ENCODE measurements around the gene HUNK.
A peak's percentile ranks its signal among the peaks of the same experiment; 100 is the strongest.

The HUNK gene

DNA sequence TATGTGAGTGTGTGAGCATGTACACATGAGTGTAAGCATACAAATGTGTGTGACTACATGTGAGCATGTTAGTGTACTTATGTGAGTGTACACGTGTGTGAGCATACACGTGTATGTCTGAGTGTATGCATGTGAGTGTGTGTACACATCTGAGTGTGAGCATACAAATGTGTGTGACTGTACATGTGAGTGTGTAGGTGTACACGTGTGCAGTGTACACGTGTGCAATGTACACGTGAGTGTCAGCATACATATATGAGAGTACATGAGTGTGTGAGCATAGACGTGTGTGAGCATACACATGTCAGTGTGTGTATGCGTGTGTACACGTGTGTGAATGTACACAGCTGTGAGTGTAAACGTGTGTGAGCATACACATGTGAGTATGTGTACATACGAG is 170.6 kb downstream of the HUNK start:
- Histone ChIP-seq H3K27me3 (ENCODE audit: insufficient read depth, low read length) (no peaks in the 10 kb centered on the region), H3K79me2 (ENCODE audit: control insufficient read depth, insufficient read depth, low read length, poor library complexity) (no peaks in the 10 kb centered on the region), H2BK5ac (ENCODE audit: low read depth, low read length, poor library complexity) (no peak overlapping the region), H2AK5ac (ENCODE audit: low read length) (no peak overlapping the region), H3K79me1 (ENCODE audit: low read length) (no peaks in the 10 kb centered on the region), H3K9ac (ENCODE audit: low read length) (no peak overlapping the region), H3K23ac (ENCODE audit: low read length) (no peak overlapping the region), H3K4me3 (ENCODE audit: low read depth, low read length) (peak overlapping the region; percentile 15), H3K4ac (ENCODE audit: low read depth, low read length) (no peak overlapping the region), H2AFZ (ENCODE audit: insufficient read depth, low read length, poor library complexity) (no peak overlapping the region), H3K18ac (ENCODE audit: low read length) (no peak overlapping the region), H4K12ac (ENCODE audit: low read depth, low read length) (no peak overlapping the region), H3K14ac (ENCODE audit: low read length) (no peak overlapping the region), H2BK12ac (ENCODE audit: low read length) (no peak overlapping the region), H3K4me2 (ENCODE audit: low read length) (no peak overlapping the region), H4K91ac (ENCODE audit: low read depth, low read length) (no peak overlapping the region), H3K27ac (ENCODE audit: low read depth, low read length) (no peak overlapping the region), H3K4me1 (ENCODE audit: control insufficient read depth in 1 of 2, insufficient read depth in 2 of 2, low read length in 2 of 2) (no peaks in the 10 kb centered on the region), H3K36me3 (ENCODE audit: control insufficient read depth in 1 of 2, insufficient read depth in 2 of 2, low read length in 2 of 2) (no peaks in the 10 kb centered on the region), H2BK120ac (ENCODE audit: insufficient read depth, low read length, poor library complexity) (no peak overlapping the region), H3K9me3 (ENCODE audit: insufficient read depth, low read depth, low read length) (peaks cover 10% of the 10 kb centered on the region), H4K8ac (ENCODE audit: low read depth, low read length) (no peak overlapping the region)
- WGBS (ENCODE audit: extremely low coverage, insufficient coverage, insufficient read length) = no CpG with 5 or more reads among the region's 10 CpGs
- DNase-seq = no peak

DNA sequence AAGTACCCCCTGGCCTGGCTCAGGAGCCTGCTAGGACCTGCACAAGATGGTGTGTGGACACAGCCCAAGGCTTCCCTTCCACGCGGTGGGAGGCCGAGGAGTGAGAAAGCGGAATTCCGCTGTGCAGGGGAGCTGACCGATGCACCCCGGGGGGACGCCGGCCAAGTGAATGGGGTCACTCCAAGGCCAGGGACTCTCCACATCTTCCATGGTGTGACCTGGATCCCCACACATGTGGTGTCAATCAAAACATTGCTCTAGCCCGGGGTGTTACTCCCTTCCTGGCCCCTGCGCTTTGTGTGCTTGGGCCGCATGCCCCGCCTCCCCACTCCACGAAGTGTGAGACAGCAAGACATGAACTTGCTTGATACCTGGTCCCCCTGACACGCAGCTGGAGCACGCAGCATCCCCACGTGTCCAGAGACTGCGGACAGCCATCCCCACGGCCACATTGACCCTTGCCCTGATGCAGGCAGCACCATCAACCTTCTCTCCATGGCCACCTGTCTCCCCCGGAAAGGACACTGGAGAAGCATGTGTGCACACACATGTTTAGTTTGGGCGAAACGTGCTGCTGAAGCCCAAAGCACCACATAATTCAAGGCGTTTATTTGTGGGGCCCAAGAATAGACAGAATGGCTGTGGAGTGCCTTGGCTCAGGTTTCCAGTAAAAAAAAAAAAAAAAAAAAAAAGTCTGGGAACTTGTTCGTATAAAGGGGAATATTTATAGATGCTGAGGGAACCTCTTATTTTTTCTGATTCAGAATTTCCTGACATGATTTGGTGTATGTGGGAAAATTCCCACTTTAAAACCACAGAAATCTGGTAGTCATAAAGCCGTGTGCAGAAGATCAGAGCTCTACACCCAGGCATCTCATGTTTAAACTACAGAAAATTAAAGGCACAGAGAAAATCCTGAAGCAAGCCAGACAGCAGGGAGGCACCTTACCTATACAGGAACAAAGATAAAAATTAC is 171.7 kb downstream of the HUNK start:
- Histone ChIP-seq H3K23ac (ENCODE audit: low read length) (no peak overlapping the region), H2AK5ac (ENCODE audit: low read length) (no peak overlapping the region), H3K18ac (ENCODE audit: low read length) (no peak overlapping the region), H2BK120ac (ENCODE audit: insufficient read depth, low read length, poor library complexity) (no peak overlapping the region), H2BK5ac (ENCODE audit: low read depth, low read length, poor library complexity) (no peak overlapping the region), H4K8ac (ENCODE audit: low read depth, low read length) (no peak overlapping the region), H4K12ac (ENCODE audit: low read depth, low read length) (no peak overlapping the region), H2AFZ (ENCODE audit: insufficient read depth, low read length, poor library complexity) (no peak overlapping the region), H3K9ac (ENCODE audit: low read length) (no peak overlapping the region), H2BK12ac (ENCODE audit: low read length) (no peak overlapping the region), H3K4me1 (ENCODE audit: control insufficient read depth in 1 of 2, insufficient read depth in 2 of 2, low read length in 2 of 2) (no peaks in the 10 kb centered on the region), H3K4me3 (ENCODE audit: low read depth, low read length) (no peak overlapping the region), H3K36me3 (ENCODE audit: control insufficient read depth in 1 of 2, insufficient read depth in 2 of 2, low read length in 2 of 2) (no peaks in the 10 kb centered on the region), H3K79me2 (ENCODE audit: control insufficient read depth, insufficient read depth, low read length, poor library complexity) (no peaks in the 10 kb centered on the region), H3K9me3 (ENCODE audit: insufficient read depth, low read depth, low read length) (peaks cover 10% of the 10 kb centered on the region), H4K91ac (ENCODE audit: low read depth, low read length) (no peak overlapping the region), H3K27me3 (ENCODE audit: insufficient read depth, low read length) (no peaks in the 10 kb centered on the region), H3K27ac (ENCODE audit: low read depth, low read length) (no peak overlapping the region), H3K14ac (ENCODE audit: low read length) (no peak overlapping the region), H3K4ac (ENCODE audit: low read depth, low read length) (no peak overlapping the region), H3K79me1 (ENCODE audit: low read length) (no peaks in the 10 kb centered on the region), H3K4me2 (ENCODE audit: low read length) (no peak overlapping the region)
- no CpG with 5 or more reads among the region's 25 CpGs for WGBS (ENCODE audit: extremely low coverage, insufficient coverage, insufficient read length)
- no peak for DNase-seq

DNA sequence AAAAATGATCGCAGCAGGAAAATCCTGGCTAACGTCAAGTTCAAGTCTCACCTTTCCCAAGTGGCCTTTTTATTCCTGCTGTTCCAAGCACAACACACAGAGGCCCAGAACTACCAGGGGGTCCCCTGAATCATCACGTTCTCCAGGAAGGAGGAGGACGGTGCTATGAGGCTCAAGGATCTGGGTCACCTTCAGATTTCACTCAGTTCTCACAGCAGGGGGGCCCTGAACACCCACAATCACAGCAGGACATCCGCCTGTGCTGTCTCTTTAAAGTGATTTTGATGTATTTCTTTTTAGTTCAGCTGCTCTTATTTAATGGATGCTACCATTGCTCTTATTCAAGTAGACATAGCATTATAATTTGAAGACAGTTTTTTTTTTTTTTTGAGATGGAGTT is 173.4 kb downstream of the HUNK start:
- DNase-seq = no peak
- Histone ChIP-seq H3K79me2 (ENCODE audit: control insufficient read depth, insufficient read depth, low read length, poor library complexity) (no peaks in the 10 kb centered on the region), H3K18ac (ENCODE audit: low read length) (no peak overlapping the region), H2BK12ac (ENCODE audit: low read length) (no peak overlapping the region), H2BK5ac (ENCODE audit: low read depth, low read length, poor library complexity) (no peak overlapping the region), H3K4me1 (ENCODE audit: control insufficient read depth in 1 of 2, insufficient read depth in 2 of 2, low read length in 2 of 2) (no peaks in the 10 kb centered on the region), H2BK120ac (ENCODE audit: insufficient read depth, low read length, poor library complexity) (no peak overlapping the region), H4K91ac (ENCODE audit: low read depth, low read length) (no peak overlapping the region), H3K27me3 (ENCODE audit: insufficient read depth, low read length) (no peaks in the 10 kb centered on the region), H4K12ac (ENCODE audit: low read depth, low read length) (no peak overlapping the region), H3K23ac (ENCODE audit: low read length) (no peak overlapping the region), H3K4me3 (ENCODE audit: low read depth, low read length) (no peak overlapping the region), H3K79me1 (ENCODE audit: low read length) (no peaks in the 10 kb centered on the region), H2AFZ (ENCODE audit: insufficient read depth, low read length, poor library complexity) (no peak overlapping the region), H3K9ac (ENCODE audit: low read length) (no peak overlapping the region), H3K27ac (ENCODE audit: low read depth, low read length) (no peak overlapping the region), H3K9me3 (ENCODE audit: insufficient read depth, low read depth, low read length) (peaks cover 10% of the 10 kb centered on the region), H4K8ac (ENCODE audit: low read depth, low read length) (no peak overlapping the region), H2AK5ac (ENCODE audit: low read length) (no peak overlapping the region), H3K4me2 (ENCODE audit: low read length) (no peak overlapping the region), H3K14ac (ENCODE audit: low read length) (no peak overlapping the region), H3K36me3 (ENCODE audit: control insufficient read depth in 1 of 2, insufficient read depth in 2 of 2, low read length in 2 of 2) (no peaks in the 10 kb centered on the region), H3K4ac (ENCODE audit: low read depth, low read length) (no peak overlapping the region)
- no CpG with 5 or more reads among the region's 5 CpGs for WGBS (ENCODE audit: extremely low coverage, insufficient coverage, insufficient read length)

DNA sequence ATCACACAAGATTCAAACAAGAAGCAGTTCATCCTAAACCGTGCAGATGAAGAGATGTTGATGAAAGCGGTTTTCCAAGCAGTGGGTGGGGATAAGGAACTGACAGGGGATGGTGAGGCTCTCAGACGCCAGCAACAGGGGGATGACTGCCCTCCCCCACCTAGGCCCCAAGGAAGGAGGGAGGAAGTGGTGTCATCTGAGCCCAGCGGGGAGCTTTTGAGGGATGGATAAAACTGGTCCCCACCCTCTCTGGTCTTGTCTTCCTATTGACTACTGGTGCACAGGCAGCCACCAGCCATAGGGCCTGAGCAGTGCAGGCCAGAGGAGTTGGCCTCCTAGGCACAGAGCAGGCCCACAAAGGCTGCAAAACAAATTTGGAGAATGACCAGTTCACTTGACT is 175.5 kb downstream of the HUNK start:
- H3K18ac ChIP-seq (ENCODE audit: low read length) = no peak overlapping the region
- no peak overlapping the region for H2AK5ac ChIP-seq (ENCODE audit: low read length)
- H3K36me3 ChIP-seq (ENCODE audit: control insufficient read depth in 1 of 2, insufficient read depth in 2 of 2, low read length in 2 of 2) = no peaks in the 10 kb centered on the region
- no peaks in the 10 kb centered on the region for H3K27me3 ChIP-seq (ENCODE audit: insufficient read depth, low read length)
- H2BK5ac ChIP-seq (ENCODE audit: low read depth, low read length, poor library complexity) = no peak overlapping the region
- no peak overlapping the region for H3K4me3 ChIP-seq (ENCODE audit: low read depth, low read length)
- H3K4ac ChIP-seq (ENCODE audit: low read depth, low read length) = no peak overlapping the region
- no peak overlapping the region for H3K14ac ChIP-seq (ENCODE audit: low read length)
- H3K4me2 ChIP-seq (ENCODE audit: low read length) = no peak overlapping the region
- no peak for DNase-seq
- no peak overlapping the region for H2BK12ac ChIP-seq (ENCODE audit: low read length)
- no peak overlapping the region for H4K91ac ChIP-seq (ENCODE audit: low read depth, low read length)
- no CpG with 5 or more reads among the region's 4 CpGs for WGBS (ENCODE audit: extremely low coverage, insufficient coverage, insufficient read length)
- H3K79me1 ChIP-seq (ENCODE audit: low read length) = no peaks in the 10 kb centered on the region
- no peak overlapping the region for H3K23ac ChIP-seq (ENCODE audit: low read length)
- no peak overlapping the region for H3K9ac ChIP-seq (ENCODE audit: low read length)
- no peak overlapping the region for H3K27ac ChIP-seq (ENCODE audit: low read depth, low read length)
- H4K12ac ChIP-seq (ENCODE audit: low read depth, low read length) = no peak overlapping the region
- no peaks in the 10 kb centered on the region for H3K4me1 ChIP-seq (ENCODE audit: control insufficient read depth in 1 of 2, insufficient read depth in 2 of 2, low read length in 2 of 2)
- H2BK120ac ChIP-seq (ENCODE audit: insufficient read depth, low read length, poor library complexity) = no peak overlapping the region
- H3K79me2 ChIP-seq (ENCODE audit: control insufficient read depth, insufficient read depth, low read length, poor library complexity) = no peaks in the 10 kb centered on the region
- H2AFZ ChIP-seq (ENCODE audit: insufficient read depth, low read length, poor library complexity) = no peak overlapping the region
- H4K8ac ChIP-seq (ENCODE audit: low read depth, low read length) = no peak overlapping the region
- peaks cover 5% of the 10 kb centered on the region for H3K9me3 ChIP-seq (ENCODE audit: insufficient read depth, low read depth, low read length)

Data from trophoblast cell (in vitro differentiated cells and primary cell).